ENCODE measurements around the gene RIPOR3. TPM values are rescaled to one million over a fixed set of nuclear protein-coding genes. Genes with fewer than 3 reads are reported as not detected.
A peak's percentile ranks its signal among the peaks of the same experiment; 100 is the strongest.

Gene RIPOR3, protein sequence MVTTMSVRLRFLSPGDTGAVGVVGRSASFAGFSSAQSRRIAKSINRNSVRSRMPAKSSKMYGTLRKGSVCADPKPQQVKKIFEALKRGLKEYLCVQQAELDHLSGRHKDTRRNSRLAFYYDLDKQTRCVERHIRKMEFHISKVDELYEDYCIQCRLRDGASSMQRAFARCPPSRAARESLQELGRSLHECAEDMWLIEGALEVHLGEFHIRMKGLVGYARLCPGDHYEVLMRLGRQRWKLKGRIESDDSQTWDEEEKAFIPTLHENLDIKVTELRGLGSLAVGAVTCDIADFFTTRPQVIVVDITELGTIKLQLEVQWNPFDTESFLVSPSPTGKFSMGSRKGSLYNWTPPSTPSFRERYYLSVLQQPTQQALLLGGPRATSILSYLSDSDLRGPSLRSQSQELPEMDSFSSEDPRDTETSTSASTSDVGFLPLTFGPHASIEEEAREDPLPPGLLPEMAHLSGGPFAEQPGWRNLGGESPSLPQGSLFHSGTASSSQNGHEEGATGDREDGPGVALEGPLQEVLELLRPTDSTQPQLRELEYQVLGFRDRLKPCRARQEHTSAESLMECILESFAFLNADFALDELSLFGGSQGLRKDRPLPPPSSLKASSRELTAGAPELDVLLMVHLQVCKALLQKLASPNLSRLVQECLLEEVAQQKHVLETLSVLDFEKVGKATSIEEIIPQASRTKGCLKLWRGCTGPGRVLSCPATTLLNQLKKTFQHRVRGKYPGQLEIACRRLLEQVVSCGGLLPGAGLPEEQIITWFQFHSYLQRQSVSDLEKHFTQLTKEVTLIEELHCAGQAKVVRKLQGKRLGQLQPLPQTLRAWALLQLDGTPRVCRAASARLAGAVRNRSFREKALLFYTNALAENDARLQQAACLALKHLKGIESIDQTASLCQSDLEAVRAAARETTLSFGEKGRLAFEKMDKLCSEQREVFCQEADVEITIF
- polyA plus RNA-seq (ENCODE audit: insufficient read depth in 1 of 5, insufficient read length in 5 of 5, low replicate concordance in 1 of 5): 1 to 10 TPM; 2.2 to 4.1 (median 3.0) TPM
- long read RNA-seq, donor 1: 0 reads
- long read RNA-seq, donor 2: 0 reads
- long read RNA-seq, donor 3: 0 reads
- long read RNA-seq, donor 4: 0 reads
- long read RNA-seq, donor 5: 0 reads
- long read RNA-seq, donor 6: 0 reads
- long read RNA-seq, donor 7: 0 reads
- long read RNA-seq, donor 8: 0 reads

DNA sequence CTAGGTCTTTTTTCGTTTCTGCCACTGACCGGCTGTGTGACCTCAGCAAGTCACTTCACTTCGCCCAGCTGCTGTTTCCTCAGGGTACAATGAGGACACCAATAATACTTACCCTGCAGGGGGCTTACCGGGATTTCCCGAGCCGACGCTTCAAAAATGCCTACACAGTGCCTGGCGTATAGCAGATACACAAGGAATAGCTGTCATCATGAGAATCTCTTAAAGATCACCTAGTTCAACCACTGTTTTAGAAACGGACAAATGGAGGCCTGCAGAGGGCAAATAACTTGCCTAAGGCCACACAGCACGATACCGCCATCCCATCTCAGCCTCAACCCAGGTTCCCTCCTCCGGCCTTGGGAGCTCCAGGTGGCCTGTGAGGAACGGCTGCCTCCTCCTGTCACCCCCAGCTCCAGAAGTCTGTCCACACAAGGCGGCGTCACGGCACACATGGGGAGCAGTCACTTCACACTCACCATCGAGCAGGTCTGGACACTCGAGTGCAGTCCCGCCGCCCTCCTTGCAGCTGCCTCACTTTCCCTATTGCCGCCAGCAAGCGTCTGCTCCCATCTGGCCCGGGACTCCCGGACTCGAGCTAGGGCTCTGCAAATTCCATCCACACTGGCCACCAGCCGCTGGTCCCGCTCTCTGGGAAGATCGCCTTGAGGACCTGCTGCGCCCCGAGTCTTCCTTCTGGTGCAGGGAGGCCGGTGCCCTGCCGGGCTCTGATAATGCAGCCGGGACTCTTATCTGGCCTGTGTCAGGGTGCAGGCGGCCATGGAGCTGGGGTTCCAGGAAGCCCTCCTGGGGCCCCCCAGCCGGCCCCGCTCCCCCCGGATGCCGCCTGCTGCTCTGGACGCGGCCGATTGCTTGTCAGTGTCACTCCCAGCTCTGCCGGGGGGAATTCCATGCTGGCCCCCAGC lies at the start of gene RIPOR3:
Gene RIPOR3, minus strand, starts transcription at position 893 of the 923 bp plus-strand sequence. Its CDS starts 414 bp downstream, at position 479.
- no peak for DNase-seq

GRCh38 chr20:50737352-50737751 lies 46.0 kb upstream of the RIPOR3 start:
- no peak for DNase-seq

GRCh38 chr20:50735813-50736212 lies 44.5 kb upstream of the RIPOR3 start:
- DNase-seq: no peak

DNA sequence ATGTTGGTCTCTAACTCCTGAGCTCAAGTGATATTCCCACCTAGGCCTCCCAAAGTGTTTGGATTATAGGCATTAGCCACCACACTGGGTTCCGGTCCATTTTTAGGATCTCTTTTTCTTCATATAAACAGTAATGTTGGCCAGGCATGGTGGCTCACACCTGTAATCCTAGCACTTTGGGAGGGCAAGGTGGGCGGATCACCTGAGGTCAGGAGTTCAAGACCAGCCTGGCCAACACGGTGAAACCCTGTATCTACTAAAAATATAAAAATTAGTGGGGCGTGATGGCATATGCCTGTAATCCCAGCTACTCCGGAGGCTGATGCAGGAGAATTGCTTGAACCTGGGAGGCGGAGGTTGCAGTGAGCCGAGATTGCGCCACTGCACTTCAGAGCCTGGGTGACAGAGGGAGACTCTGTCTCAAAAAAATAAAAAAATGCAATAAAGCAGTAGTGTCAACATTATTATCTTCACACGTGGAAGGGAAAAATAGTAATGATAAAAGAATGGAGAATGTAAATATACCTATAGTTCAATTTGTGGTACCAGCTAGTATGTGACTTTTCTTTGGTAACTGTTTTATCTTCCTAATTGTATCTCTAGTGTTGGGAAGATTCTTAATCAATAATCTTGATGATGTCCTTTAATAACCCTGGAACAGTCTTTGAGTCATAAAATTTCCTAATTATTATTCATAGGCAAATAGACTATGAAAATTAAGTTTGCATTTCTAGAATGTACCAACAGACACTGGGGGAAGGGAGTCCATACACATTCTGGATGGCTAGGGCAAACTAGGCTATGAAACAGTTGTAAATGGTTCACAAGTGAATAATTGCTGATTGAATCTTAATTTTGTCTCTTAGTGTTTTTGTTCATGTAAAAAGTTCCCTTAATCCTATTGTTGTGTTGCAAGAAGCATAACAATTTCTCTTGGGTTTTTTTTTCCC lies 43.7 kb upstream of the RIPOR3 start:
- no peak for DNase-seq

GRCh38 chr20:50733644-50734349 lies 42.5 kb upstream of the RIPOR3 start:
- DNase-seq: no peak

DNA sequence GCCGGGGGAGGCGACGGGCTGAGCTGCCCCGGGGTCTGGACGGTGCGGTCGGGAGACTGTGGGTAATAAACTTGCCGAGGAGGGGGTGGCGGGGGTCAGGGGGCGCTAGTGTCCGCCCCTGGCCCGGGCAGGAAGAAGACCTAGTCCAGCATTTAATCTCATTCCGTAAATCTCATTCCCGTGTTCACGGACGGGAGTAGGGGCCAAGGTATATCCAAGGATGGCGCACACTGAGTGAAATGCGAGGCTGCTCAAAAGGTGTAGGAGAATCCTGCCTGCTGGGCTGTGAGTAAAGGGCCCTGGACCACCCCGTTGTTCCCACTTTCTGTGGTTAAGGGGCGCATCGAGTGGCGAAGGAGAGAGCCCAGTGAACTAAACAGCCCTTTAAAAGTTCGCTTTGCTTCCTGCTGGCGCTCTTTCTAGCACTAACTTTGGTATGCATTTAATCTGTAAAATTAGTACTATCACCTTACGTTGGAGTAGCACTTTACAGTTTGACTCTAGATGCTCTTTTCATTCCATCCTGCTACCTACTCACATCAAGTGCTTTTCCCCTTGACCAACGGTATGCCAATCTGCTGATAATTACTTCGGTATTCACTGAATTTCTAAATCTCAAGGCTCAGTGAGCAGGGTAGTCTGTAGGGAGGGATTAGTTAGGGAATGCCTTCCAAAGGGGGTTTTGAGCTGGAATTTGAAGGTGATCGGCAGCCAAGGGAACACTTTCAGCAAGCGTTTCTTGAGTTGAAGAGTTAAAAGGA lies 40.8 kb upstream of the RIPOR3 start:
- DNase-seq: no peak

- DNase-seq: peak; percentile 95 to 96
Observed at GRCh38 chr20:50731055-50731929, 40.0 kb upstream of the RIPOR3 start, which contains the start of gene PARD6B. TSS of gene PARD6B (plus strand) at chr20:50731580. CDS start at chr20:50731787, 207 bp downstream.

- DNase-seq: no peak
Observed at GRCh38 chr20:50730765-50731054, 39.4 kb upstream of the RIPOR3 start.

- no peak for DNase-seq
Observed at GRCh38 chr20:50729901-50730764, 38.8 kb upstream of the RIPOR3 start.

- DNase-seq: no peak
Observed at GRCh38 chr20:50728981-50729874, 37.9 kb upstream of the RIPOR3 start.

GRCh38 chr20:50728486-50728980 lies 37.2 kb upstream of the RIPOR3 start:
- DNase-seq: no peak

GRCh38 chr20:50727792-50728485 lies 36.6 kb upstream of the RIPOR3 start:
- DNase-seq: no peak

- DNase-seq: no peak
Observed at GRCh38 chr20:50726955-50727791, 35.8 kb upstream of the RIPOR3 start.

DNA sequence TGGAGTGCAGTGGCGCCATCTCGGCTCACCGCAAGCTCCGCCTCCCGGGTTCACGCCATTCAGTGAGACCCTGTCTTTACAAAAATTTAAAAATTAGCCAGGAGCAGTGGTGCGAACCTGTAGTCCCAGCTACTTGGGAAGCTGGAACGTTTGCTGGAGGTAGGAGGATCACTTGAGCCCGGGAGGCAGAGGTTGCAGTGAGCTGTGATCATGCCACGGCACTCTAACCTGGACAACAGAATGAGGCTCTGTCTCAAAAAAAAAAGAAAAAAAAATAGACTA lies 34.3 kb upstream of the RIPOR3 start:
- DNase-seq: no peak

Measured in right lung (tissue), 10 donors.